ENCODE data around the gene SLC19A1. TPM values are rescaled to one million over a fixed set of nuclear protein-coding genes. Genes with fewer than 3 reads are reported as not detected.

Gene SLC19A1
- total RNA-seq, 4 donors from 2014 or later: 3.6 to 7.3 (median 5.0) TPM

DNA sequence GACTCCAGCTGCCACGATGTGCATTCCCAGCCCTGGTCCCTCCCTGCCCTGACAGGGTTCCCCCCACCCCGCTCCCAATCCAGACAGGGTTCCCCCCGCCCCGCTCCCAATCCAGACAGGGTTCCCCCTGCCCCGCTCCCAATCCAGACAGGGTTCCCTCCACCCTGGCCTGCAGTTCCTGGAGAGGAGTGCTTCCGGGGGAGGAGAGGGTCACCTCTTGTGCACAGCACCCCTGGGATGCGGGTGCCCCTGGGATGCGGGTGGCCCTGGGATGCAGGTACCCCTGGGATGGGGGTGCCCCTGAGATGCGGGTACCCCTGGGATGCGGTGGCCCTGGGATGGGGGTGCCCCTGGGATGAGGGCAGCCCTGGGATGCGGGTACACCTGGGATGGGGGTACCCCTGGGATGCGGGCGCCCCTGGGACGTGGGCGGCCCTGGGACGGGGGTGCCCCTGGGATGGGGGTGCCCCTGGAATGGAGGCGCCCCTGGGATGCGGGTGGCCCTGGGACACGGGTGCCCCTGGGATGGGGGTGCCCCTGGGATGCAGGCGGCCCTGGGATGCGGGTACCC is 36.7 kb upstream of the SLC19A1 start:
- DNase-seq (ENCODE audit: low spot score in 2 of 2): peak in 1 of 2 donors; percentile 39
- 86 to 89% methylated on average over 13 to 19 of the region's 21 CpGs for WGBS, 2 donors
- no peak overlapping the region for H3K4me3 ChIP-seq (ENCODE audit: low read depth, poor library complexity, severe bottlenecking)
- intact Hi-C loops (cut with DNase I; ENCODE audit: low total_unique reads): no loop called here
- TF ChIP-seq, protein P1, sequence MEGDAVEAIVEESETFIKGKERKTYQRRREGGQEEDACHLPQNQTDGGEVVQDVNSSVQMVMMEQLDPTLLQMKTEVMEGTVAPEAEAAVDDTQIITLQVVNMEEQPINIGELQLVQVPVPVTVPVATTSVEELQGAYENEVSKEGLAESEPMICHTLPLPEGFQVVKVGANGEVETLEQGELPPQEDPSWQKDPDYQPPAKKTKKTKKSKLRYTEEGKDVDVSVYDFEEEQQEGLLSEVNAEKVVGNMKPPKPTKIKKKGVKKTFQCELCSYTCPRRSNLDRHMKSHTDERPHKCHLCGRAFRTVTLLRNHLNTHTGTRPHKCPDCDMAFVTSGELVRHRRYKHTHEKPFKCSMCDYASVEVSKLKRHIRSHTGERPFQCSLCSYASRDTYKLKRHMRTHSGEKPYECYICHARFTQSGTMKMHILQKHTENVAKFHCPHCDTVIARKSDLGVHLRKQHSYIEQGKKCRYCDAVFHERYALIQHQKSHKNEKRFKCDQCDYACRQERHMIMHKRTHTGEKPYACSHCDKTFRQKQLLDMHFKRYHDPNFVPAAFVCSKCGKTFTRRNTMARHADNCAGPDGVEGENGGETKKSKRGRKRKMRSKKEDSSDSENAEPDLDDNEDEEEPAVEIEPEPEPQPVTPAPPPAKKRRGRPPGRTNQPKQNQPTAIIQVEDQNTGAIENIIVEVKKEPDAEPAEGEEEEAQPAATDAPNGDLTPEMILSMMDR (IDR thresholded peaks at IDR 0.05): no peak

GRCh38 chr21:45578176-45578801 is 36.0 kb upstream of the SLC19A1 start:
- TF ChIP-seq POLR2A (IDR thresholded peaks at IDR 0.05): no peak
- TF ChIP-seq, protein P1 (IDR thresholded peaks at IDR 0.05): no peak
- no peak overlapping the region for H3K4me3 ChIP-seq (ENCODE audit: low read depth, poor library complexity, severe bottlenecking)
- peak in 1 of 2 donors; percentile 83 for DNase-seq (ENCODE audit: low spot score in 2 of 2)
- WGBS, 2 donors: 63 to 71% methylated on average over 17 of the region's 21 CpGs
- intact Hi-C loops (cut with DNase I; ENCODE audit: low total_unique reads): no loop called here

- no peak for DNase-seq (ENCODE audit: low spot score in 2 of 2)
- 82 to 85% methylated on average over 12 of the region's 12 CpGs for WGBS, 2 donors
- intact Hi-C loops (cut with DNase I; ENCODE audit: low total_unique reads): no loop called here
- TF ChIP-seq POLR2A (IDR thresholded peaks at IDR 0.05): no peak
- TF ChIP-seq, protein P1 (IDR thresholded peaks at IDR 0.05): no peak
- H3K4me3 ChIP-seq (ENCODE audit: low read depth, poor library complexity, severe bottlenecking): no peak overlapping the region
Measured at GRCh38 chr21:45577801-45578175, 35.5 kb upstream of the SLC19A1 start.

- peak in 1 of 2 donors; percentile 71 for DNase-seq (ENCODE audit: low spot score in 2 of 2)
- TF ChIP-seq, protein P1 (IDR thresholded peaks at IDR 0.05): no peak
- no peak for TF ChIP-seq POLR2A (IDR thresholded peaks at IDR 0.05)
- 72 to 80% methylated on average over 22 to 23 of the region's 24 CpGs for WGBS, 2 donors
- H3K4me3 ChIP-seq (ENCODE audit: low read depth, poor library complexity, severe bottlenecking): no peak overlapping the region
- intact Hi-C loops (cut with DNase I; ENCODE audit: low total_unique reads): no loop called here
Measured at GRCh38 chr21:45576838-45577737, 34.8 kb upstream of the SLC19A1 start.

GRCh38 chr21:45575993-45576837 is 34.0 kb upstream of the SLC19A1 start:
- WGBS, 2 donors: 92% methylated on average over 21 of the region's 21 CpGs
- no peak for TF ChIP-seq POLR2A (IDR thresholded peaks at IDR 0.05)
- TF ChIP-seq, protein P1 (IDR thresholded peaks at IDR 0.05): no peak
- no peak overlapping the region for H3K4me3 ChIP-seq (ENCODE audit: low read depth, poor library complexity, severe bottlenecking)
- DNase-seq (ENCODE audit: low spot score in 2 of 2): peak in 1 of 2 donors; percentile 65
- intact Hi-C loops (cut with DNase I; ENCODE audit: low total_unique reads): no loop called here
